ENCODE results near the gene VCPKMT. TPM values are rescaled to one million over a fixed set of nuclear protein-coding genes. Genes with fewer than 3 reads are reported as not detected.

Gene VCPKMT
- total and polyA plus RNA-seq, 9 donors: 5.1 to 7.8 (median 6.3) TPM

Small RNA genes within 50 kb of the gene (small RNA-seq; reads per million reads assigned to genes)
- gene RF00019: not detected

Other genes starting within 250 kb of the VCPKMT start
- 10 to 100 TPM; 19.8 to 39.7 (median 34.9) TPM for gene ARF6, start 223.5 kb downstream of the VCPKMT start, total RNA-seq
- 10 to 100 TPM; 20.3 to 34.1 TPM for gene ARF6, start 223.5 kb downstream of the VCPKMT start, polyA plus RNA-seq
- 10 to 100 TPM; 20.6 to 29.3 (median 27.4) TPM for gene SOS2, start 115.0 kb upstream of the VCPKMT start, total RNA-seq
- gene SOS2, start 115.0 kb upstream of the VCPKMT start, polyA plus RNA-seq: 10 to 100 TPM; 10.2 to 20.5 TPM
- 1 to 10 TPM; 3.1 to 5.9 (median 5.1) TPM for gene L2HGDH, start 195.7 kb upstream of the VCPKMT start, total RNA-seq
- 1 to 10 TPM; 2.3 to 3.5 TPM for gene L2HGDH, start 195.7 kb upstream of the VCPKMT start, polyA plus RNA-seq
- 10 to 100 TPM in 6 of 7 donors, 1 to 10 TPM in 1; 5.1 to 19.8 (median 12.9) TPM for gene DMAC2L, start 195.8 kb upstream of the VCPKMT start, total RNA-seq
- 10 to 100 TPM; 11.6 to 13.4 TPM for gene DMAC2L, start 195.8 kb upstream of the VCPKMT start, polyA plus RNA-seq